DMS79 (cell line): ENCODE results near the gene DCAF8L2.
"Not testable (repeated sequence)": the region's sequence is repeated elsewhere in the genome, so short reads cannot be mapped to it uniquely, and the experiment has no call there.

ENCODE experiments used
- DNase-seq: peaks from one replicate; lab custom pipeline; 2025; lab: John Stamatoyannopoulos, UW

The DCAF8L2 gene

GRCh38 chrX:27679281-27679680 is 89.1 kb downstream of the DCAF8L2 start:
- no peak for DNase-seq

DNA sequence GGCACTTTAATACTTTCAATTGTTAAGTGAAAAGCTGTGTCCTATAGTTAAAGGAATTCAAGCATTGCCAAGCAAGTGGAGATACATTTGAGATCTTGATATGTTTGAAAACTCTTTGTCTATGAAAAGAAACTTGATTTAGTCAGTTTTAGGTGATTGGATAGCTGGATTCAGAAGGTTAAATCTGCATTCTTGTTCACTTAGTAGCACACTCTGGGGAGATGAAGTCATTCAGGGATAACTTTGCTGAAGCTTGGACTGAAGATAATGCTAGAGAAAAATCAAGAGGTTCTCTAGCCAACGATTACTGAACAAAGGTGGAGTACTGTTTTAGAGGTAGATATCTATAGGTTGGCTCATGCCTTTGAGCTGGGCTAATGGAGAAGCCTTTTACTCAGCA is 90.6 kb downstream of the DCAF8L2 start:
- DNase-seq, result no peak

GRCh38 chrX:27683566-27684208 is 93.5 kb downstream of the DCAF8L2 start:
- not testable (repeated sequence) for DNase-seq

DNA sequence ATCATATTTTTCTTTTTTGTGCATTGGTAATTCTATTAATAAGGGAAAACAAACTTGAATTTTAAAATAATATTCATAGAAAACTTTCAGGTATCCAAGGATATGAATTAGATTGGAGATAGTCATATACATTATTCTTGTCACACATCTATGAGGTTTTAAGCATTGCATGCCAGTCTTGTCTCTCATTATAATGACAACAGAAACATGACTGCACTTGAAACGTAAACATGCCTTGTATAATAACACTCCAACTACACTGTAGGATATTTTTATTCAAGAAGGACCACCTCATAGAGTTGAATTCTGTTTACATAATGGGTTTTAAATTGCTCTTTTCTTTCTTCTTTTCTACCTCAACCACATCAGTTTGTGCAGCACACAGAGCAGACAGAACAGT is 104.5 kb downstream of the DCAF8L2 start:
- DNase-seq, result no peak

DNA sequence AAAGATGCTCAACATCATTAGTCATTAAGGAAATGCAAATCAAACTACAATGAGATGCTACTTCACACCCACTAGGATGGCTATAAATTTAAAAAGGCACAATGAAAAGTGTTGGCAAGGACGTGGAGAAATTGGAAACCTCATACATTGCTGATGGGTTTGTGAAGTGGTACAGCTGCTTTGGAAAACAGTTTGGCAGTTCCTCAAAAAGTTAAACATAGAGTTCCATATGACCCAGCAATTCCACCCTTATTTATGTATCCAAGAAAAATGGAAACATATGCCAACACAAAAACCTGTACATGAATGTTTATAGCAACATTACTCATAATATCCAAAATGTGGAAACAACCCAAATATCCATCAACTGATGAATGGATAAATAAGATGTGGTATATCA is 116.4 kb downstream of the DCAF8L2 start:
- DNase-seq, result no peak

GRCh38 chrX:27715610-27716009 is 125.5 kb downstream of the DCAF8L2 start:
- DNase-seq, result no peak

GRCh38 chrX:27728291-27728690 is 138.1 kb downstream of the DCAF8L2 start:
- no peak for DNase-seq

- no peak for DNase-seq
These were observed 141.8 kb downstream of the DCAF8L2 start for GRCh38 chrX:27731962-27732361.

DNA sequence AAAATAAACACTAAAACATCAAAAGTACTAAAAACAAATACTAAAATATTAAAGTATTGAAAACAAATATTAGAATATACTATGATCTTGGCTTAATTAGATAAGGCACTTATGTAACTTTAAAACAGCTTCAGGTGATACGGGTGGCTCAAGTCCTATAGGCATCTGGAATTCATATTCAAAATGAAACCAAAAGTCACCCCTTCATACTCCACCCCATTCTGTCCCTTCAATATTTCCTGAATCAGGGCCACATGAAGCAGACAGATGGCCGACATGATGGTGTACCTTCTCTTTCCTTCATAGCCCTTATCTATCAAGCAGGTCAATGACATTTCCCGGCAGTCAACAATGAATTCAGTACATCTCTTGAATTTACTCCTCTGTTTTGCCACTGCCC is 145.8 kb downstream of the DCAF8L2 start:
- no peak for DNase-seq

DNA sequence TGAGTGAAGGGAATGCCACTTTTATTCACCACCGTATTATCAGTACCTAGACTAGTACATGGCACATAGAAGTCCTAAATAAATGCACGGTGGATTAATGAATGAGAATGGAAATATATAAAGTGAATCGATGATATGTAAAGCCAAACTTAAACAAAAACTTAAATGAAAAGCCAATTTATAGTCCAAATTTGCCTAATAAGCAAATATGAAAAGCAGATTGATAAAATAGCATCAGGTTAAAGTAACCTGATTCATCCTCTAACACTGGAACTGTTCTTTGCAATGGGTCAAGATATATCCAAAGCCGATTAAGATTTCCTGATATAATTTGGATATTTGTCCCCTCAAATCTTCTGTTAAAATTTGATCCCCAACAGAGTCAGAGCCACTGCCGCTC is 150.8 kb downstream of the DCAF8L2 start:
- DNase-seq, result no peak

DNA sequence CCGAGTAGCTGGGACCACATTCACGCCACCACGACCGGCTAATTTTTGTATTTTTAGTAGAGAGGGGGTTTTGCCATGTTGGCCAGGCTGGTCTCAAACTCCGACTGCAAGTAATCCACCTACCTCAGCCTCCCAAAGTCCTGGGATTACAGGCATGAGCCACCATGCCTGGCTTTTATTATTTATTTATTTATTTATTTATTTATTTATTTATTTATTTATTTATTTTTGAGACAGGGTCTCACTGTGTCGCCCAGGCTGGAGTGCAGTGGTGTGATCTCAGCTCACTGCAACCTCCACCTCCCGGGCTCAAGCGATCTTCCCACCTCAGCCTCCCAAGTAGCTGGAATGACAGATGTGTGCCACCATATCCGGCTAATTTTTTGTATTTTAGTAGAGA is 153.4 kb downstream of the DCAF8L2 start:
- not testable (repeated sequence) for DNase-seq

DNA sequence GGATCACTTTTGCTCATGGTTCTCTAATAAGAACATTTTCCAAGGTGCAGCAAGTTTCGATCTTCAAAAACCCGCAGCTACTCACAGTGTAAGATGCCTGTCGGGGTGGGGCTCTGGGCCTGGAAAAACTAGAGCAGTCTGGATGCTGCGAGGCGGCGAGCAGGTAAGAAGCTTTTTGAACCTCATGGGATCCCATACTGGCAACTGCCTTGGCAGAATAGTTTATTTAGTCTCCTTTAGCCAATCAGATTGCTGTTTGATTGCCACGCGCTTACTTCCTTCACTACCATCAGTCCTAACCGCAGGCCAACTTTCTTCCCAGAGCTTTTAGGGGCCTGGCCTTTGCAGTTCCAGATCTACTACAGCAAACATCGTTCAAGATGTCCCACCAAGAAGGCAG is 156.4 kb downstream of the DCAF8L2 start:
- no peak for DNase-seq

DNA sequence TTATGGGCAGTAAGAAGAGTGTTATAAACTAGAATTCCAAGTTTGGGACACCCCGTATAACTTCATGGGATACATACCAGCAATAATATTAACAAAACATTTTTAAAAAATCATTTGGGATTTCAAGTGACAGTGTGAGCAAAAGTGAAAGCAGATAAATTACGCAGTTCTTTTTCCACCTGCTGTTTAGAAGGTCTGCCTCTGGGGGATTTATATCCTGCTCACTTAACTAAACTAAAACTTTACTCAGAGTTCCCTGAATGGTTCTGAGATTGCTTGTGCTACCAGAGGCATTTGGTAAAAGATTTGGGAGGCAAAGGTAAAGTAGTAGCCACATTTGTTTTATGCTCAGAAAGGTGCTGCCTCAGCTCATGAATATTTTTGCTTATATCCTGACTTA is 160.2 kb downstream of the DCAF8L2 start:
- DNase-seq, result not testable (repeated sequence)

DNA sequence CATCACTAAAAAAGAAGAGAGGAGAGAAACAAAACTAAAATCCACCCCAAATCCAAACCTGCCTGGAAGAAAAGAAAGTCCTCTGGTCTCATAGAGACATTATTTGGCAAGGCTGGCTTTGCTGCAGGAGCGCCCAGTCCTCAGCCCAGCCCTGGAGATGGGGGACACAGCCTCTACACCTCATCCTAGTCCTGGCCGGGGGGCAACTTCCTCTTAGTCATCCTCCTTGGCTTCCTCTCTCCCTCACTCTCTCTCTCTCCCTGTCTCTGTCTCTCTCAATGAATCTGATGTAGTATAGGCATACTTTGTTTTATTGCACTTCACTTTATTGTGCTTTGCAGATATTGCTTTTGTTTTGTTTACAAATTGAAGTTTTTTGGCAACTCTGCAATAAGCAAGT is 161.8 kb downstream of the DCAF8L2 start:
- DNase-seq, result no peak

- DNase-seq, result no peak
These were observed 175.6 kb downstream of the DCAF8L2 start for GRCh38 chrX:27765718-27766117.

DNA sequence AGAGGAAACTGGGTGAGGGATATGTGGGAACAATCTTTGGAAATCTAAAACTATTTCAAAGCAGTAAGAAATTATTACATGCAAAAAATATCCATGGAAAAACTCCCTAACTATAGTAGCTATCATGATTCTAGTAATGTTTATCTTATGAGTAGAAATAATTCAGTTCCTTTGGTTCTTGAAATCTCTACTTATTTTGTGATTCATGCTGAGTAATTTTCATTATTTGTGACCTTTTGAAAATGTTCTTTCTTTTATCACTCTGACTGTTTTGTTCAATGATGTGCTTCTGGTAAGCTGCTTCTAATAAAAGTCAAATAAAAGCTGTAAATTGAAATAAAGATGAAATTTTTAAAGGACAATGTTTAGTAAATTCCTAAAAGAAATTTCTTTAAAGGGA is 177.2 kb downstream of the DCAF8L2 start:
- DNase-seq, result no peak

- DNase-seq, result no peak
These were observed 185.8 kb downstream of the DCAF8L2 start for GRCh38 chrX:27775984-27776383.

- no peak for DNase-seq
These were observed 206.6 kb downstream of the DCAF8L2 start for GRCh38 chrX:27796640-27797257.

- no peak for DNase-seq
These were observed 207.4 kb downstream of the DCAF8L2 start for GRCh38 chrX:27797575-27797974.
